ENCODE data around the gene WDR20.

Gene WDR20

GRCh38 chr14:102195446-102195845 lies 55.7 kb downstream of the WDR20 start:
- no peak for TF ChIP-seq CTCF (IDR thresholded peaks at IDR 0.05; ENCODE audit: low read depth, low read length, missing control alignments)
- no peak for DNase-seq (ENCODE audit: extremely low read depth, low read depth)
- H3K4me3 ChIP-seq (replicated peaks; ENCODE audit: low read depth, low read length): no peak overlapping the region

GRCh38 chr14:102196039-102196901 lies 56.6 kb downstream of the WDR20 start:
- H3K4me3 ChIP-seq (replicated peaks; ENCODE audit: low read depth, low read length): no peak overlapping the region
- TF ChIP-seq CTCF (IDR thresholded peaks at IDR 0.05; ENCODE audit: low read depth, low read length, missing control alignments): no peak
- no peak for DNase-seq (ENCODE audit: extremely low read depth, low read depth)

- TF ChIP-seq CTCF (IDR thresholded peaks at IDR 0.05; ENCODE audit: low read depth, low read length, missing control alignments): no peak
- no peak overlapping the region for H3K4me3 ChIP-seq (replicated peaks; ENCODE audit: low read depth, low read length)
- no peak for DNase-seq (ENCODE audit: extremely low read depth, low read depth)
Measured at GRCh38 chr14:102196902-102197230, 57.2 kb downstream of the WDR20 start.

GRCh38 chr14:102197317-102197853 lies 57.7 kb downstream of the WDR20 start:
- DNase-seq (ENCODE audit: extremely low read depth, low read depth): no peak
- no peak for TF ChIP-seq CTCF (IDR thresholded peaks at IDR 0.05; ENCODE audit: low read depth, low read length, missing control alignments)
- H3K4me3 ChIP-seq (replicated peaks; ENCODE audit: low read depth, low read length): no peak overlapping the region

GRCh38 chr14:102200690-102201352 lies 61.1 kb downstream of the WDR20 start:
- no peak overlapping the region for H3K4me3 ChIP-seq (replicated peaks; ENCODE audit: low read depth, low read length)
- no peak for TF ChIP-seq CTCF (IDR thresholded peaks at IDR 0.05; ENCODE audit: low read depth, low read length, missing control alignments)
- DNase-seq (ENCODE audit: extremely low read depth, low read depth): no peak

GRCh38 chr14:102201353-102201738 lies 61.6 kb downstream of the WDR20 start:
- no peak overlapping the region for H3K4me3 ChIP-seq (replicated peaks; ENCODE audit: low read depth, low read length)
- TF ChIP-seq CTCF (IDR thresholded peaks at IDR 0.05; ENCODE audit: low read depth, low read length, missing control alignments): no peak
- DNase-seq (ENCODE audit: extremely low read depth, low read depth): no peak
